ENCODE measurements around the gene GIGYF2.

The GIGYF2 gene

GRCh38 chr2:232886176-232886575, 189.0 kb downstream of the GIGYF2 start:
- TF ChIP-seq CTCF (IDR thresholded peaks at IDR 0.05; ENCODE audit: control insufficient read depth, extremely low read depth, insufficient read depth), result no peak
- DNase-seq (ENCODE audit: low read depth), result no peak
- no peak overlapping the region for H3K4me3 ChIP-seq (ENCODE audit: low read depth, low read length)

- TF ChIP-seq CTCF (IDR thresholded peaks at IDR 0.05; ENCODE audit: control insufficient read depth, extremely low read depth, insufficient read depth), result no peak
- no peak for DNase-seq (ENCODE audit: low read depth)
- no peak overlapping the region for H3K4me3 ChIP-seq (ENCODE audit: low read depth, low read length)
Observed at GRCh38 chr2:232886632-232887031, 189.5 kb downstream of the GIGYF2 start.

- no peak for DNase-seq (ENCODE audit: low read depth)
- no peak for TF ChIP-seq CTCF (IDR thresholded peaks at IDR 0.05; ENCODE audit: control insufficient read depth, extremely low read depth, insufficient read depth)
- H3K4me3 ChIP-seq (ENCODE audit: low read depth, low read length), result no peak overlapping the region
Observed at GRCh38 chr2:232887171-232887850, 190.2 kb downstream of the GIGYF2 start.

GRCh38 chr2:232888099-232888836, 191.1 kb downstream of the GIGYF2 start:
- no peak overlapping the region for H3K4me3 ChIP-seq (ENCODE audit: low read depth, low read length)
- TF ChIP-seq CTCF (IDR thresholded peaks at IDR 0.05; ENCODE audit: control insufficient read depth, extremely low read depth, insufficient read depth), result no peak
- DNase-seq (ENCODE audit: low read depth), result no peak

GRCh38 chr2:232888839-232889529, 191.9 kb downstream of the GIGYF2 start:
- H3K4me3 ChIP-seq (ENCODE audit: low read depth, low read length), result no peak overlapping the region
- no peak for TF ChIP-seq CTCF (IDR thresholded peaks at IDR 0.05; ENCODE audit: control insufficient read depth, extremely low read depth, insufficient read depth)
- DNase-seq (ENCODE audit: low read depth), result no peak

GRCh38 chr2:232889876-232890401, 192.8 kb downstream of the GIGYF2 start:
- H3K4me3 ChIP-seq (ENCODE audit: low read depth, low read length), result peak overlapping the region; percentile 63
- no peak for DNase-seq (ENCODE audit: low read depth)
- TF ChIP-seq CTCF (IDR thresholded peaks at IDR 0.05; ENCODE audit: control insufficient read depth, extremely low read depth, insufficient read depth), result no peak

Measured in LNCaP clone FGC (cell line).